ENCODE data around the gene SGPP2.
"Not testable (repeated sequence)": the region's sequence is repeated elsewhere in the genome, so short reads cannot be mapped to it uniquely, and the experiment has no call there.

Gene SGPP2

GRCh38 chr2:222535477-222535876, 111.1 kb downstream of the SGPP2 start:
- no peak for DNase-seq

DNA sequence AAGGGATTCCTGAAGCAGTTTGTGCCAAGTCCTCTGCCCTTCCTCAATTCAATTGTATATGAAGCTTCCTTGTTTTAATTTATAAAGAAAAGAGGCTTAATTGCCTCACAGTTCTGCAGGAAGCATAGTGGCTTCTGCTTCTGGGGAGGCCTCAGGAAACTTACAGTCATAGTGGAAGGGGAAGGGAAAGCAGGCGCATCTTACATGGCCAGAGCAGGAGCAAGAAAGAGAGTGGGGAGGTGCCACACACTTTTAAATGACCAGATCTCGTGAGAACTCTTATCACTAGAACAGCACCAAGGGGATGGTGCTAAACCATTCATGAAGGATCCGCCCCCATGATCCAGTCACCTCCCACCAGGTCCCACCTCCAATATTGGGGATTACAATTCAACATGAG, 114.2 kb downstream of the SGPP2 start:
- DNase-seq = no peak

DNA sequence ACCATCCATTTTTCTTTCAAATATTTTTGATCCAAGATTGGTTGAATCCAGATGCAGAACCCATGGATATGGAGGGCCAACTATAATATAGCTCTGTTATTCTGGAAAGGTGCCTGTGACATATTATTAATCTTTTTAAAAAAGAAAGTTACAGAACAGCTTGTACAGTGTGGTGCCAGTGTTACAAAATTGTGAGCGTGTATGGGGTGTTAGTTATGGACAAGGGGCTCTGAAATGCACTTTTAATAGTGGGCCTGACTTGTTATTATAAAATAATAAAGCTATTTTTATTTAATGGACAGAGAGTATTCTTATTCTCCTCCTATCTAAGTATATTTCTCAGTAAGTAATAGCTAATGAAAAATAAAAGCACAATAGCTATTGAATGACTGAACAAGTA, 120.3 kb downstream of the SGPP2 start:
- DNase-seq = no peak

DNA sequence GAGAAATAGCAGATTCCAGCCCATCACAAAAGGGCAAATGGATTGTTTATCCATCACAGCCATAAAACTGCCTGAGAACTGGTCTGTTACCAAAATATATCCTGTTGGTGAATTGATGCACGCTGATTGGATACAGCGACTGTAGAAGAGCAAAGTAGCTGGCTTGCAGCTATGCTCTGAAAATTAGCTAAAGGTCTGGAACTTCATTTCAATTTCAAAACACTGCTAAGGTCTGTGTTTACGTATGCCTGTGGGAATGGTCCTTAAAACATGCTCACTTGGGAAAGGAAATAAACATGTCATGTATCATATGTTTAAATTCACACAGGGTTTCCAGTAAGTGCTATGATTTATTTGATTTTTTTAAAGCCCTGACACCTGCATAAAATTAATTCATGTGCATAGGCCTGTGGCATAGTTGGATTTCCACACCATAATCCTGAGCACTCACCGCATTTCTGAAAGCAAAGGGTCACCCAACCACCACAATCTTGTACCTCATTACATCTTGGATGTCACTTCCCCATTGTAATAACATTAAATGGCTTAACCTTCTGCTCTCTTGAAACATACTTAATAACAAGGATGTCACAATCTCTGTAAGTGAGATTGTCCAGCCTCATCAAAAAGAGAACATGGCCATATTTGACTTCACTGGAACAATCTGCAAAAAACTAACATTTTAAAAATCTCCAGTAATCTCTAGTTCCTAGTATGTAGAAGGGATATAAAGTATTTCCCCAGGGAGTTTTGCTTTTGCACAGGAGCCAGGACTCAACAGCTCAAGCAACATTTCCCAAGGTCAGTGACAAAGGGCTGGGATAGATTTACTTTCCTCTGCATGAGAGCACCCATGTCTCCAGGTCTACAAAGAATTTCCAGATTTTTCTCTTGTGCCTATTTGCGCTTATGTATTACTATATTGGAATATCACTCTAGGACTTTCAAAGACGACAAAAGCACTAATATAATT, 121.8 kb downstream of the SGPP2 start:
- DNase-seq = no peak

DNA sequence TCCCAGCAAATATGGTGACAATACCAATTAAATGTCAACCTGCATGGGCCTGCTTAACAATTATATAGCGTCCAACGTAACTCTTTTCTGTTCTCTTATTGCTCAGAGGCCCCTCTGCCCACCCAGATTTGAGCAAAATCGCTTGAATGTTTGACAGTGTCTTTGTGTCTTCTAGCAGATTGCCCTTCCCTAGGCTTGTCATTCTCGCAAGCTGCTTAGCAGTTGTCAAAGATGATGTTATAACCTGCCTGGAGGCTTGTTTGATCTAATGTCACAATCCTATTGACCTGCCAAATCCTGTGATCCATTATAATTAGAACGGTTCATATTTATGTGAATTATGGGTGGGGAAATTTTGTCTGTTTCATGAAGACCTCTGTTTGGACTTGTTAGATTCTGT, 122.7 kb downstream of the SGPP2 start:
- no peak for DNase-seq

DNA sequence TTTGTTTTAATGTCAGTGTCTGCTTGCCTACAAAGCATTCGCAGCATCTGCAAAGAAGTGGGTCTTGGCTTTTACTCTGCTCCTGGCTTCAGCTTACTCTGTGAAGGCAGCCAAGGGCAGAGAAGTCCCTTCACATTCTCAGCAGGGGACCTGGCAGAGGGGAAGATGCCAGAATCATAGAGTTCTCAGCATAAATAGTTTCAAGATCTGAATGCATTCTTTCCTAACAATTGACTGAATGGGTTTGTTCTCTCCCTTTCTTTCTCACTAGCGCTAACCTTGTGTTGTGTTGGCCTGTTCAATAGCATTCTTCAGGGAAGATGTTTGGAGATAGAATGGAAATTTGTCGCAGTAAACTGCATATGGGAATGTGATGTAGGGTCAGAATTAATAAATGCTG, 124.6 kb downstream of the SGPP2 start:
- no peak for DNase-seq

- DNase-seq = no peak
Observed at GRCh38 chr2:222554517-222554916, 130.2 kb downstream of the SGPP2 start.

GRCh38 chr2:222561151-222561550, 136.8 kb downstream of the SGPP2 start:
- no peak for DNase-seq

- peak; percentile 68 for DNase-seq
Observed at GRCh38 chr2:222561817-222562645, 137.7 kb downstream of the SGPP2 start.

GRCh38 chr2:222563106-222563718, 138.9 kb downstream of the SGPP2 start:
- no peak for DNase-seq

GRCh38 chr2:222563936-222564335, 139.6 kb downstream of the SGPP2 start:
- DNase-seq = no peak

GRCh38 chr2:222566229-222566628, 141.9 kb downstream of the SGPP2 start:
- no peak for DNase-seq

GRCh38 chr2:222568865-222569264, 144.5 kb downstream of the SGPP2 start:
- no peak for DNase-seq

GRCh38 chr2:222569826-222570225, 145.5 kb downstream of the SGPP2 start:
- DNase-seq = no peak

DNA sequence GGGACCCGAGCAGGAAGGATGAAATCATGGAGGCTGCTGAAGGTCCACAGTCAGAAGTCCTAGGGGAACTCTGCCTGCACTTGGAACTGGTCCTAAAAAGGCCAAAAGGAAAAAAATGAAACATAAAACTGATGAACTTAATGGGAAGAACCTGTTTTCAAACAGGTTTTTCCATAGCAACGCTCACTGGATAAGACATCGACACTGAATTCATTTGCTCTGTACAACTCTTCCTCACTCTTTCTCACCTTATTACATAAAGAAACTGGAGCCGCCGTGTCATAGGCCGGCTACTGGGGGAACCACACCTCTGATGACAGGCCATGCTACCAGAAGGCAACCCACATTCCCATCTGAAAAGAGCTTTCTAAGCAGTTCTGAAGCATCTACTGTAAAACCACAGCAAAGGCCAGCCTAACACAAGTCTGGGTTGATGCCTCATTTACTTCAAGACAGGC, 147.9 kb downstream of the SGPP2 start:
- DNase-seq = no peak

DNA sequence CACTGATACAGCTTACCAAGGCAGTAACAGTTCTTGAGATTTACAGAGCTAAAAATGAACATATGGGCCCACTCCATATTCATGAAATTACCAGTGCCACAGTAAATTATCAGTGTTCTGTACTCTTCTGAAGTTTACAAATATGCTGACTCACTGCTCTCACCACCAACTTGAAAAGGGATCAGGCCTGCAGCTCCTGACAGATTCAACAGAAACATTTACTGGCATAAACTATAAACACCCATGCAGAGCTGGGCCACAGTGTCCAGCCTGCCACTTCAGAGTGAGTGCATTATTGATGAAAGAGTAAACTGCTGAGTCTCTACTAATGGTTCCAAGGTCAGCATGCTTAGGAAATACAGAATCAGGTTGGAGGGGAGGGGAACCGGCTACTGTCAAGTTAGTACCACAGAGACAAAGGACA, 148.4 kb downstream of the SGPP2 start:
- DNase-seq = peak; percentile 81

DNA sequence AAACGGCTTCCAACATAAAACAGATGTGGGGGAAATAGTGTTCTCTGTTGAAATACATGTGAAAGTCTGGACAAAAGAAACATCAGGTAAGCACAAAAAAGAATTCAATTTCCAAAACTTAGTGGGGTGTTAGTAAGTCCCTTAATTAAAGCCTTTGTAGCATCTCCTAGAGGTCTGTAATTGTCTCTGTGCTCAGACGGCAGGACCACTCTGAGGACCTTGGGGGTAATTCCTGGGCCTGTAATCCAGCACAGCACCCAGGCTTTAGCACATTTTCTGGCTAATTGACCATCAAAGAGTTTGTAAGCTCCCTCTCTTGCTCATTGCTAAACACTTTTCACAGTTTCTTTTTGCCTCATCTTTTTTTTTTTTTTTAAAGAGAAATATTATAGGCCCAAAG, 151.3 kb downstream of the SGPP2 start:
- DNase-seq = no peak

DNA sequence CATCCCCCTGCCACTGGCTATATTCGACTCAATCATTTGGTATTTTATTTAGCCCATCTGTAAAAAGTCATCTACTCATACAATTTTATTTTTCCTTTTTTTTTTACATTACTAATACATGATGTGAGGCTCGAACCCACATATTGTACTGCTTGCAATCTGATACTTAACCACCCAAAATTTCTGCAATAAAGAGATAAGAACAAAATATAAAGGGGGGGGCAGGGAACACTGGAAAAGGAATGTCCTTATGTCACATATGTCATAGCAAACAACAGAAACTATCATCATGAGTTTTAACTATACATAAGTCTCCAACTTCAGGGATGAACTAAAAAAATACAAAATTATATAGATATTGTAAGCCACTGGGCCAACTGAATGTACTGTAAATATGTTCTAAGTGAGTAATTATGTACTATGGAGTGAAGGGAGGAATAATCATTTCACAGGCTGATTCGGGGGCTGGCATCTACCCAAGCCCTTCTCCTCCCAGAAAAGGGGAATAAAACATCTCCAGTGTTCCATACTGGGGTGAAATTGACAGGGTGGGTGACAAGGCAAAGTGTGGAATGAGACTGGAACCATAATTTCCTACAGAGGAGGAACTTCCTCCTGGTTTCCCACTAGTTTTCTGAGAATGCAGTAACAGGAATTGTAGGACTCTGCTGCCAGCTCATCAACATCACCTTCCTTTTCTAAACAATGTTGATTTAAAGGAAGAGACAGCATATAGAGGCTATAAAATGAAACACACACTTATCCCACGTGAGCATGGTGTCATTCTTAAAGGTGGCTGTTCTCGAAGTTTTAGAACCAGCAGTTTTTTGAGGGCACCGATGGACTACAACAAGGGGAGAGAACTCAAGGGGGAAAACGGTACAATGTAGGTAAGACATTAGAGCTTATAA, 152.1 kb downstream of the SGPP2 start:
- DNase-seq = peak; percentile 81

- no peak for DNase-seq
Observed at GRCh38 chr2:222577341-222577740, 153.0 kb downstream of the SGPP2 start.

GRCh38 chr2:222582928-222583327, 158.6 kb downstream of the SGPP2 start:
- DNase-seq = peak; percentile 51

GRCh38 chr2:222584589-222584988, 160.2 kb downstream of the SGPP2 start:
- not testable (repeated sequence) for DNase-seq

GRCh38 chr2:222591661-222592060, 167.3 kb downstream of the SGPP2 start:
- no peak for DNase-seq
